Sigmoid colon (tissue), 7 donors: ENCODE measurements around the gene SMARCAD1. TPM values are rescaled to one million over a fixed set of nuclear protein-coding genes. Genes with fewer than 3 reads are reported as not detected.

Source experiments
- DNase-seq: peaks from one replicate; pipeline ENCODE4 v3.0.0-alpha.2; 2019
- H3K27ac ChIP-seq, 4 donors: fragments of 200-600 bp; sonication (generic); one replicate each; pipeline ENCODE4 v1.5.1; 2016 to 2019; ENCODE audit warnings: mild to moderate bottlenecking in 1 of 4
- H3K27me3 ChIP-seq, 3 donors: fragments of 200-600 bp; sonication (generic); one replicate each; pipeline ENCODE4 v1.5.1; 2019; ENCODE audit warnings: mild to moderate bottlenecking in 1 of 3
- H3K36me3 ChIP-seq, 4 donors: fragments of 200-600 bp; sonication (generic); one replicate each; pipeline ENCODE4 v1.5.1; 2016 to 2019
- H3K4me1 ChIP-seq, 4 donors: fragments of 200-600 bp; sonication (generic); one replicate each; pipeline ENCODE4 v1.5.1; 2017 to 2019
- H3K4me3 ChIP-seq, 4 donors: fragments of 200-600 bp; sonication (generic); one replicate each; pipeline ENCODE4 v1.5.1; 2017 to 2019; ENCODE audit warnings: mild to moderate bottlenecking in 2 of 4, moderate library complexity in 1 of 4
- H3K9me3 ChIP-seq, 4 donors: fragments of 200-600 bp in 3 of 4; sonication (generic) in 3 of 4; one replicate each; pipeline versions ENCODE4 v1.5.1 to v1.6.1; 2013 to 2019
- EP300 ChIP-seq, 4 donors: sonication (generic); formaldehyde crosslinking; IDR thresholded peaks; one replicate each; pipeline ENCODE4 v1.6.1; 2017; ENCODE audit warnings: antibody characterized with exemption in 4 of 4
- POLR2A ChIP-seq, 2 donors: fragments of 450-650 bp; IDR thresholded peaks; one replicate each; pipeline ENCODE4 v1.6.1; 2016; ENCODE audit warnings: antibody characterized with exemption in 2 of 2, mild to moderate bottlenecking in 2 of 2, moderate library complexity in 2 of 2
- POLR2AphosphoS5 ChIP-seq, 4 donors: sonication (generic); formaldehyde crosslinking; IDR thresholded peaks; one replicate each; pipeline ENCODE4 v1.6.1; 2017; ENCODE audit warnings: antibody characterized with exemption in 4 of 4
- WGBS, 2 donors: extraction: QIAGEN DNeasy Blood & Tissue Kit; methylation state at CpG; one replicate each; pipeline ENCODE4 v1.1.7; 2013; 5-methylcytosine and 5-hydroxymethylcytosine counted together
- intact Hi-C: fragments of 100-400 bp; cut with DNase I; formaldehyde crosslinking; loops from one replicate; pipeline ENCODE4 v1.15.1; 2023
- polyA plus RNA-seq, 3 donors: library from polyadenylated mRNA; stranded (reverse); fragments of 200-250 nt; gene quantifications; one replicate each; pipeline ENCODE4 v1.2.3, GENCODE V29; 2013
- total RNA-seq, 4 donors: library from RNA; depleted of rRNA; stranded (reverse); fragments of >200 nt; gene quantifications; one replicate each; pipeline ENCODE4 v1.1.0, GENCODE V29; 2016
- TF ChIP-seq, protein P1 (sequence below), 4 experiments: fragments of 450-650 bp in 3 of 4; fragments of 200-600 bp in 1 of 4; IDR thresholded peaks; one replicate each; pipeline ENCODE4 v1.5.1; 2016 to 2019; ENCODE audit warnings: antibody characterized with exemption in 4 of 4, mild to moderate bottlenecking in 3 of 4, moderate library complexity in 2 of 4
- donor health status: healthy with polysubstance abuse.
- donor health status: Bipolar disorder and iron deficiency.
- donor health status: healthy.

Gene SMARCAD1
- total and polyA plus RNA-seq, 7 donors: 3.7 to 21.4 (median 15.8) TPM

DNA sequence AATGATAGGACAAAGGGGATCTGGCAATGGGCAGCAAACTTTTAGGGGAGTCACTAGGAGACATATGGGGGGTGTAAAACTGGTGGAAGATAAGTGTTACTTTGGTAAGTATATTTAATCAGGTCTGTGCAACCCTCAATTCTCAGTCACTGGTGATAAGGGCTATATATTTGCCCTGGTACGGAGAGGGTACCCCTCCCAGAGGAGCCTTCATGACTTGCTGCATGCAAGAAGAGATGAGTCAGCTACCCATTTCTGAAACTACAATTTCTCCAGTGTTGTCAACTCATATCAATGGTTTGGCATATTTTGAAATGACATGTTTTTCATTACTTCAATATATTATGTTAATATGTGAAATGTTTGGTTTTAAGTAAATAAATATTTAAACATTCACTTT, 14.3 kb downstream of the SMARCAD1 start:
- Histone ChIP-seq H3K27ac (no peak overlapping the region), H3K36me3 (peaks cover 0 to 26% (median 2%) of the 10 kb centered on the region in 4 donors), H3K4me3 (no peak overlapping the region), H3K27me3 (no peaks in the 10 kb centered on the region), H3K9me3 (no peaks in the 10 kb centered on the region), H3K4me1 (no peaks in the 10 kb centered on the region)
- DNase-seq: no peak
- 88 to 91% methylated on average over 1 of the region's 1 CpG for WGBS, 2 donors
- intact Hi-C loops: no loop called here
- TF ChIP-seq POLR2AphosphoS5 (IDR thresholded peaks at IDR 0.05): no peak
- no peak for TF ChIP-seq EP300 (IDR thresholded peaks at IDR 0.05)
- TF ChIP-seq, protein P1, sequence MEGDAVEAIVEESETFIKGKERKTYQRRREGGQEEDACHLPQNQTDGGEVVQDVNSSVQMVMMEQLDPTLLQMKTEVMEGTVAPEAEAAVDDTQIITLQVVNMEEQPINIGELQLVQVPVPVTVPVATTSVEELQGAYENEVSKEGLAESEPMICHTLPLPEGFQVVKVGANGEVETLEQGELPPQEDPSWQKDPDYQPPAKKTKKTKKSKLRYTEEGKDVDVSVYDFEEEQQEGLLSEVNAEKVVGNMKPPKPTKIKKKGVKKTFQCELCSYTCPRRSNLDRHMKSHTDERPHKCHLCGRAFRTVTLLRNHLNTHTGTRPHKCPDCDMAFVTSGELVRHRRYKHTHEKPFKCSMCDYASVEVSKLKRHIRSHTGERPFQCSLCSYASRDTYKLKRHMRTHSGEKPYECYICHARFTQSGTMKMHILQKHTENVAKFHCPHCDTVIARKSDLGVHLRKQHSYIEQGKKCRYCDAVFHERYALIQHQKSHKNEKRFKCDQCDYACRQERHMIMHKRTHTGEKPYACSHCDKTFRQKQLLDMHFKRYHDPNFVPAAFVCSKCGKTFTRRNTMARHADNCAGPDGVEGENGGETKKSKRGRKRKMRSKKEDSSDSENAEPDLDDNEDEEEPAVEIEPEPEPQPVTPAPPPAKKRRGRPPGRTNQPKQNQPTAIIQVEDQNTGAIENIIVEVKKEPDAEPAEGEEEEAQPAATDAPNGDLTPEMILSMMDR (IDR thresholded peaks at IDR 0.05): no peak
- no peak for TF ChIP-seq POLR2A (IDR thresholded peaks at IDR 0.05)

DNA sequence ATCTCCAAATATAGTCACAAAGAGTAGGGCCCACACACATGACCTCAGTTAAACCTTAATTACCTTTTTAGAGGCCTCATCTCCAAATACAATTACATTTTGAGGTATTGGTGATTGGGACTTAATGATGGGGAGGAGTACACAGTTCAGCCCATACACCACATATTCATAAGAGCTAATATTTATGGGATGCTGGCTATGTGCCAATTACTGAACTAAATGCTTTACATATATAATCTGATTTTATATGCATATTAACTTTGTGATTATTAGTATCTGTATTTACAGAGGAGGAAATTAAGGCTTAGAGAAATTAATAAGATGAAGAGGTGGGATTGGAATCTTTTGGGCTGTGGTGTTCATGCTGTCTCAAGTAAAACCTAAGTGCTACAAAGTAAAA, 17.8 kb downstream of the SMARCAD1 start:
- no peak overlapping the region for H3K27ac ChIP-seq
- no peak for DNase-seq
- no peak for TF ChIP-seq POLR2AphosphoS5 (IDR thresholded peaks at IDR 0.05)
- TF ChIP-seq POLR2A (IDR thresholded peaks at IDR 0.05): no peak
- TF ChIP-seq EP300 (IDR thresholded peaks at IDR 0.05): no peak
- TF ChIP-seq, protein P1 (IDR thresholded peaks at IDR 0.05): no peak
- H3K4me1 ChIP-seq: no peaks in the 10 kb centered on the region
- peaks cover 0 to 14% (median under 1%) of the 10 kb centered on the region in 4 donors for H3K36me3 ChIP-seq
- no peaks in the 10 kb centered on the region for H3K9me3 ChIP-seq
- H3K27me3 ChIP-seq: no peaks in the 10 kb centered on the region
- intact Hi-C loops: no loop called here
- no peak overlapping the region for H3K4me3 ChIP-seq

DNA sequence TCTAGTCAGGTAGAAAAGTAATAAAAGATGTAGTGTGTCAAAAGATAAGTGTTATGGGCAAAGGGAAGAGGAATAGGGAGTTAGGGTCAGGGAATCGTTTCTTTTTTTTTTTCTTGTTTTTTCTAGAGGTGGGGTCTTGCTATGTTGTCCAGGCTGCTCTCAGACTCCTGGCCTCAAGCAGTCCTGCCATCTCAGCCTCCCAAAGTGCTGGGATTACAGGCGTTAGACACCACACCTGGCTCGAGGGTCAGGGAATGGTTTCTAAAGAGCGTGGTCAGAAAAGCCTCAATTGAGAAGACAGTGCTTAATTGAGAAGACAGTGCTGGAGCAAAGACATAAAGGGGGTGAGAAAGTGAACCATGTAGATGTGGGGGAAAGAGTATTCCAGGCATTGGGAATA, 19.1 kb downstream of the SMARCAD1 start:
- no peak for TF ChIP-seq POLR2A (IDR thresholded peaks at IDR 0.05)
- no peak for TF ChIP-seq POLR2AphosphoS5 (IDR thresholded peaks at IDR 0.05)
- TF ChIP-seq, protein P1 (IDR thresholded peaks at IDR 0.05): no peak
- no peak for TF ChIP-seq EP300 (IDR thresholded peaks at IDR 0.05)
- Histone ChIP-seq H3K36me3 (peaks cover 0 to 7% (median 0%) of the 10 kb centered on the region in 4 donors), H3K27me3 (no peaks in the 10 kb centered on the region), H3K9me3 (no peaks in the 10 kb centered on the region), H3K4me3 (no peak overlapping the region), H3K27ac (no peak overlapping the region), H3K4me1 (no peaks in the 10 kb centered on the region)
- intact Hi-C loops: no loop called here
- WGBS, 2 donors: 98% methylated on average over 4 of the region's 4 CpGs
- DNase-seq: no peak

DNA sequence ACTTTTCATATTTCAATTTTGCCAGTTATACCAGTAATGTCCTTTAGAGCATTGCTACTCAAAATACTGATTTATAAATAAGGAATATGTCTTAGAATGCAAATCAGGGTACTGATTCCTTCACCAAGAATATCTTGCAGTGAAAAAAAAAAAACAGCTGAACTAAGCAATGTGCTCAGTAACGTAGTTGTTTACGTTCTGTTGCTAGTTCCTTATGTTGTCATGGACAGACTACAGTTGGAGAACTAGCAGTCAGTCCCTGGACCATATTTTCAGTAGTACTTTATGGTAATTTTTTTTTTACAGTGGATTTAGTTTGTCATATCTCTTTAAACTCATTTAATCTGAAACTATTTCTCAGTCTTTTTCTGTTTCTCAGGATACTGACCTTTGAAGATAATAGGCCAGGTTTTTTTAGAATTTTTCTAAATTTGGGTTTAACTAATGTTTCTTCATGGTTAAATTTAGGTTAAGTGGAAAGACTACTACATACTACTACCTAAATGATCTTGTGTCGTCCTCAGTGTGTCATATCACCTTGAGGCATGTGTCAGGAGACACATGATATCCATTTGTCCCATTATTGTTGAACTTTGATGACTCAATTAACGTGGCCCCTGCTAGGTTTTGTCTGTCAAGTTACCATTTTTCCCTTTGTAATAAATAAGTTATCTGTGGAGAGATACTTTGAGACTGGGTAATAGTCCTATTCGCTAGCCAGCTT, 21.0 kb downstream of the SMARCAD1 start:
- no peak overlapping the region for H3K27ac ChIP-seq
- no peaks in the 10 kb centered on the region for H3K27me3 ChIP-seq
- H3K4me1 ChIP-seq: no peaks in the 10 kb centered on the region
- H3K9me3 ChIP-seq: no peaks in the 10 kb centered on the region
- no peak overlapping the region for H3K4me3 ChIP-seq
- intact Hi-C loops: no loop called here
- H3K36me3 ChIP-seq: peaks cover 0 to 7% (median 0%) of the 10 kb centered on the region in 4 donors
- no peak for TF ChIP-seq EP300 (IDR thresholded peaks at IDR 0.05)
- TF ChIP-seq POLR2AphosphoS5 (IDR thresholded peaks at IDR 0.05): no peak
- no peak for TF ChIP-seq POLR2A (IDR thresholded peaks at IDR 0.05)
- TF ChIP-seq, protein P1 (IDR thresholded peaks at IDR 0.05): no peak
- no peak for DNase-seq
- WGBS, 2 donors: 87 to 89% methylated on average over 5 of the region's 5 CpGs

DNA sequence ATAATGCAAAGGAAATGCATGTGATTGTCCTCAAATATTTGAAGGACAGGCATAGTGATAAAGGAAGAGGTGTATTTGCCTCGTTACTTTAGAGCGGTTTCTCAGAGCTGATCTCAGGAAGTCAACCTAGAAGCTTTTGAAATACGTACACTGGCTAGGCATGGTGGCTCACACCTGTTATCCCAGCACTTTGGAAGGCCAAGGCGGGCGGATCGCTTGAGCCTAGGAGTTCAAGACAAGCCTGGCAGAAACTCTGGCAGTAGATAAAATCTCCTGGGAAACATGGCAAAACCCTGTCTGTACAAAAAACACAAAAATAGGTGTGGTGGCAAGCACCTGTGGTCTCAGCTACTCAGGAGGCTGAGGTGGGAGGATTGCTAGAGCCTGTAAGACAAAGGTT, 24.9 kb downstream of the SMARCAD1 start:
- DNase-seq: no peak
- Histone ChIP-seq H3K36me3 (peaks cover 0 to 19% (median 0%) of the 10 kb centered on the region in 4 donors), H3K4me3 (no peak overlapping the region), H3K9me3 (no peaks in the 10 kb centered on the region), H3K4me1 (no peaks in the 10 kb centered on the region), H3K27me3 (no peaks in the 10 kb centered on the region), H3K27ac (no peak overlapping the region)
- 97 to 98% methylated on average over 6 of the region's 6 CpGs for WGBS, 2 donors
- TF ChIP-seq POLR2A (IDR thresholded peaks at IDR 0.05) (no peak), POLR2AphosphoS5 (IDR thresholded peaks at IDR 0.05) (no peak), EP300 (IDR thresholded peaks at IDR 0.05) (no peak)
- TF ChIP-seq, protein P1 (IDR thresholded peaks at IDR 0.05): no peak
- intact Hi-C loops: no loop called here
